Fibroblast of pulmonary artery (primary cell): Measurements from ENCODE around the gene ACTL6B.

ENCODE experiments used
- DNase-seq: peaks from one replicate; pipeline ENCODE4 v3.0.0-alpha.2; 2010; ENCODE audit warnings: low read depth
- H3K4me3 ChIP-seq: replicated peaks from 2 replicates; pipeline ENCODE4 v1.5.1; 2011; ENCODE audit warnings: low read depth, mild to moderate bottlenecking, control low read depth, low read length, moderate library complexity
- CTCF ChIP-seq: IDR thresholded peaks from 2 replicates; pipeline ENCODE4 v1.5.1; 2011; ENCODE audit warnings: mild to moderate bottlenecking, control low read depth, low read length, inconsistent platforms; ENCODE audit errors: missing control alignments

The ACTL6B gene

DNA sequence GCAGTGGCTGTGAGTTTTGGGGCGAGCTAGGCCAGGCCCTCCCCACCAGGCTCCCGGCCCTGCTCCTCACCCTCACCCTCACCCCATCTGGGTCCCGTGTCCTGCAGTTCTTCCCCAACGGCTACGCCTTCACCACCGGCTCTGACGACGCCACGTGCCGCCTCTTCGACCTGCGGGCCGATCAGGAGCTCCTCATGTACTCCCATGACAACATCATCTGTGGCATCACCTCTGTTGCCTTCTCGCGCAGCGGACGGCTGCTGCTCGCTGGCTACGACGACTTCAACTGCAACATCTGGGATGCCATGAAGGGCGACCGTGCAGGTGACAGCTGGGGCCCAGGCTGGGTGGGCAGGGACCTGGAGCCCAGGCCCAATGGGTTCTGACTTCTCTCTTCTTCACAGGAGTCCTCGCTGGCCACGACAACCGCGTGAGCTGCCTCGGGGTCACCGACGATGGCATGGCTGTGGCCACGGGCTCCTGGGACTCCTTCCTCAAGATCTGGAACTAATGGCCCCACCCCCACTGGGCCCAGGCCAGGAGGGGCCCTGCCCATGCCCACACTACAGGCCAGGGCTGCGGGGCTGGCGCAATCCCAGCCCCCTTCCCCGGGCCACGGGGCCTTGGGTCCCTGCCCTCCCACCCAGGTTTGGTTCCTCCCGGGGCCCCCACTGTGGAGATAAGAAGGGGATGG lies 22.2 kb upstream of the ACTL6B start:
- no peak for DNase-seq
- no peak overlapping the region for H3K4me3 ChIP-seq

GRCh38 chr7:100677308-100678267 lies 21.3 kb upstream of the ACTL6B start:
- TF ChIP-seq CTCF, result no peak
- DNase-seq, result no peak
- no peak overlapping the region for H3K4me3 ChIP-seq

More for the DNA sequence above, 22.2 kb upstream of the ACTL6B start:
- no peak for TF ChIP-seq CTCF

DNA sequence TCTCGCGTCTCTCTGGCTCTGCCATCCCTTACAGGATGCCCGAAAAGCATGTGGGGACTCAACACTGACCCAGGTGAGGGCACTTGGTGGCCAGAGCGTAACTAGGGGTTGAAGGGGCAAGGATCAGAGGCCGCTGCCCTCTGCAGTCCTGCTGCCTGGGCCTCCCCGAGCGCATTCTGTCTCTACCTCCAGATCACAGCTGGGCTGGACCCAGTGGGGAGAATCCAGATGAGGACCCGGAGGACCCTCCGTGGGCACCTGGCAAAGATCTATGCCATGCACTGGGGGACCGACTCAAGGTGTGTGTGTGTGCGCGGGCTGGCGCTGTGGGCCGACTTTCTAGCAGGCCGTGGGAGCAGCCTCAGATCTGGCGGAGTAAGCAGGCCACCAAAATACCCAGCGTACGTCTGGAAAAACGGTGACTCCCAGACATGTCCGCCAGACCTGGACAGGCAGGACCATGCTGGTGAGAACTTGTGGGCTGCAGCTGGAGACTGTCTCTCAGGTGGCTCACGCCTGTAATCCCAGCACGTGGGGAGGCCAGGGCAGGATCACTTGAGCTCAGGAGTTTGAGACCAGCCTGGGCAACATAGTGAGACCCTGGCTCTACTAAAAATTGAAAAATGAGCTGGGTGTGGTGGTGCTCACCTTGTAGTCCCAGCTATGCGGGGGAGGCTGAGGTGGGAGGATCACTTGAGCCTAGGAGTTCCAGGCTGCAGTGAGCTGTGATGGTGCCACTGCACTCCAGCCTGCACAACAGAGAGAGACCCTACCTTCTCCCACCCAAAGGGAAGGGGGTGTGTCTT lies 20.5 kb upstream of the ACTL6B start:
- no peak for DNase-seq
- peak overlapping the region; percentile 95 for H3K4me3 ChIP-seq
- TF ChIP-seq CTCF, result no peak

- peak overlapping the region; percentile 95 for H3K4me3 ChIP-seq
- DNase-seq, result peak; percentile 73
- no peak for TF ChIP-seq CTCF
Measured at GRCh38 chr7:100675581-100676350, 19.5 kb upstream of the ACTL6B start.

DNA sequence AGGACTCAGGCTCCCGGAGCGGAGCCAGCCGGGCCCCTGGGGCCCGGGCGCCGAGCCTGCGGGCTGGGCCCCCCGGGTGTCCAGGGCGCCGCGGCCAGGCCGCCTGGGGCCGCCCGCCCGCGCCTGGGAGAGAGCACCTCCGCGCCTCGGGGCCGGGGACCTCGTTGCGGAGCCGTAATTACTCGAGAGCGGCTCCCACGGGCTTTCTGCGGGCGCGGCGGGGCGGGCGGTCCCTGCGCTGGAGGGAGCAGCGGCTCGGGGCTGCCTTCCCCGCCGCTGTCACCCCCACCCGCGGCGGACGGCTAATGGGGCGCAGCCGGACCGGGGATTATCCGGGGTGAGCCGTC lies 18.8 kb upstream of the ACTL6B start:
- H3K4me3 ChIP-seq, result peak overlapping the region; percentile 95
- no peak for TF ChIP-seq CTCF
- DNase-seq, result no peak
